ENCODE data around the gene BAHCC1. TPM values are rescaled to one million over a fixed set of nuclear protein-coding genes. Genes with fewer than 3 reads are reported as not detected.

Gene BAHCC1
- polyA plus RNA-seq, 1 donor from 2014 or later: 14.2 TPM

GRCh38 chr17:81376946-81377714 lies 18.1 kb upstream of the BAHCC1 start:
- H3K4me2 ChIP-seq (ENCODE audit: low read length): no peak overlapping the region
- no peaks in the 10 kb centered on the region for H3F3A ChIP-seq (ENCODE audit: insufficient read depth, low read length, poor library complexity, severe bottlenecking)
- H3K9me2 ChIP-seq (ENCODE audit: insufficient read depth, low read length): no peaks in the 10 kb centered on the region
- no peaks in the 10 kb centered on the region for H3K9me3 ChIP-seq (ENCODE audit: low read length)
- H2AFZ ChIP-seq (ENCODE audit: low read depth, low read length): no peak overlapping the region
- H3K4me3 ChIP-seq (ENCODE audit: low read length): no peak overlapping the region
- no peak for TF ChIP-seq EZH2 (IDR thresholded peaks at IDR 0.05; ENCODE audit: borderline replicate concordance, insufficient read depth, low read length, poor library complexity, severe bottlenecking)
- TF ChIP-seq, protein P1, sequence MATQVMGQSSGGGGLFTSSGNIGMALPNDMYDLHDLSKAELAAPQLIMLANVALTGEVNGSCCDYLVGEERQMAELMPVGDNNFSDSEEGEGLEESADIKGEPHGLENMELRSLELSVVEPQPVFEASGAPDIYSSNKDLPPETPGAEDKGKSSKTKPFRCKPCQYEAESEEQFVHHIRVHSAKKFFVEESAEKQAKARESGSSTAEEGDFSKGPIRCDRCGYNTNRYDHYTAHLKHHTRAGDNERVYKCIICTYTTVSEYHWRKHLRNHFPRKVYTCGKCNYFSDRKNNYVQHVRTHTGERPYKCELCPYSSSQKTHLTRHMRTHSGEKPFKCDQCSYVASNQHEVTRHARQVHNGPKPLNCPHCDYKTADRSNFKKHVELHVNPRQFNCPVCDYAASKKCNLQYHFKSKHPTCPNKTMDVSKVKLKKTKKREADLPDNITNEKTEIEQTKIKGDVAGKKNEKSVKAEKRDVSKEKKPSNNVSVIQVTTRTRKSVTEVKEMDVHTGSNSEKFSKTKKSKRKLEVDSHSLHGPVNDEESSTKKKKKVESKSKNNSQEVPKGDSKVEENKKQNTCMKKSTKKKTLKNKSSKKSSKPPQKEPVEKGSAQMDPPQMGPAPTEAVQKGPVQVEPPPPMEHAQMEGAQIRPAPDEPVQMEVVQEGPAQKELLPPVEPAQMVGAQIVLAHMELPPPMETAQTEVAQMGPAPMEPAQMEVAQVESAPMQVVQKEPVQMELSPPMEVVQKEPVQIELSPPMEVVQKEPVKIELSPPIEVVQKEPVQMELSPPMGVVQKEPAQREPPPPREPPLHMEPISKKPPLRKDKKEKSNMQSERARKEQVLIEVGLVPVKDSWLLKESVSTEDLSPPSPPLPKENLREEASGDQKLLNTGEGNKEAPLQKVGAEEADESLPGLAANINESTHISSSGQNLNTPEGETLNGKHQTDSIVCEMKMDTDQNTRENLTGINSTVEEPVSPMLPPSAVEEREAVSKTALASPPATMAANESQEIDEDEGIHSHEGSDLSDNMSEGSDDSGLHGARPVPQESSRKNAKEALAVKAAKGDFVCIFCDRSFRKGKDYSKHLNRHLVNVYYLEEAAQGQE (IDR thresholded peaks at IDR 0.05; ENCODE audit: borderline replicate concordance): no peak
- TF ChIP-seq POLR2AphosphoS5 (IDR thresholded peaks at IDR 0.05): no peak
- no peak for TF ChIP-seq MXI1 (conservative IDR thresholded peaks at IDR 0.05; ENCODE audit: poor library complexity, severe bottlenecking)
- no peak for TF ChIP-seq TAF1 (IDR thresholded peaks at IDR 0.05; ENCODE audit: low read depth)
- TF ChIP-seq SMC3 (conservative IDR thresholded peaks at IDR 0.05; ENCODE audit: poor library complexity): no peak
- TF ChIP-seq, protein P2, sequence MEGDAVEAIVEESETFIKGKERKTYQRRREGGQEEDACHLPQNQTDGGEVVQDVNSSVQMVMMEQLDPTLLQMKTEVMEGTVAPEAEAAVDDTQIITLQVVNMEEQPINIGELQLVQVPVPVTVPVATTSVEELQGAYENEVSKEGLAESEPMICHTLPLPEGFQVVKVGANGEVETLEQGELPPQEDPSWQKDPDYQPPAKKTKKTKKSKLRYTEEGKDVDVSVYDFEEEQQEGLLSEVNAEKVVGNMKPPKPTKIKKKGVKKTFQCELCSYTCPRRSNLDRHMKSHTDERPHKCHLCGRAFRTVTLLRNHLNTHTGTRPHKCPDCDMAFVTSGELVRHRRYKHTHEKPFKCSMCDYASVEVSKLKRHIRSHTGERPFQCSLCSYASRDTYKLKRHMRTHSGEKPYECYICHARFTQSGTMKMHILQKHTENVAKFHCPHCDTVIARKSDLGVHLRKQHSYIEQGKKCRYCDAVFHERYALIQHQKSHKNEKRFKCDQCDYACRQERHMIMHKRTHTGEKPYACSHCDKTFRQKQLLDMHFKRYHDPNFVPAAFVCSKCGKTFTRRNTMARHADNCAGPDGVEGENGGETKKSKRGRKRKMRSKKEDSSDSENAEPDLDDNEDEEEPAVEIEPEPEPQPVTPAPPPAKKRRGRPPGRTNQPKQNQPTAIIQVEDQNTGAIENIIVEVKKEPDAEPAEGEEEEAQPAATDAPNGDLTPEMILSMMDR (IDR thresholded peaks at IDR 0.05; ENCODE audit: poor library complexity, severe bottlenecking): no peak
- no peak for TF ChIP-seq EP300 (conservative IDR thresholded peaks at IDR 0.05; ENCODE audit: poor library complexity, severe bottlenecking)
- H3K27ac ChIP-seq (ENCODE audit: low read length): no peak overlapping the region
- H4K20me1 ChIP-seq (ENCODE audit: insufficient read depth): no peaks in the 10 kb centered on the region
- H3K27me3 ChIP-seq (ENCODE audit: insufficient read depth, low read depth, low read length): no peaks in the 10 kb centered on the region
- no peaks in the 10 kb centered on the region for H3K79me2 ChIP-seq (replicated peaks; ENCODE audit: insufficient read depth, low read length)
- H3K36me3 ChIP-seq (ENCODE audit: insufficient read depth, low read length): no peaks in the 10 kb centered on the region
- H3K9ac ChIP-seq (ENCODE audit: low read length): no peak overlapping the region

DNA sequence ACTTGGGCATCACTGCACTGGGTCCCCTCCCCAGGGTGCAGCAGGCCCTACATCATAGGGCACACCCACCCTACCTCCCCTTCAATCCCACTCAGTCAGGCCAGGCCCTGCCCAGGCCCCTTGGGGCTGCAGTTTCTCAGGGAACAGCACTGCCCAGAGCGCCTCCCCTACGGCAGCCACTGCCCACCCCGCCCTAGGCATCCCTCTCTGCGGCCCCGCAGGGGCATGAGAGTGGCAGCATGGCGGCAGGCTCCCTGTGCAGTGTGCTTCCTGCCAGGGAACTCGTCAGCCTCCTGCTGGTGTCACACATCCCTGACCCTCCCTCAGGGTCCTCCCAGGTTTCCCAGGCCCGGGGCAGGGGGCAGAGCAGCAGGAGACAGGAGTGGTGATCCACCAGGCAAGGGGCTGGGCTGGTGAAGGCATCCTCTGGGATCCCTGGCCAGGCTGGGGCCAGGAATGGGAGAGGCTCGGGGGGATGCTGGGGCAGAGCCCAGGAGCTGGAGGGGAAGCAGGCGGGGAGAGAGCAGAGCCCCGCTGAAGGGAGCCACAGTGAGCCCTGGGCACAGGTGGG lies 16.2 kb upstream of the BAHCC1 start:
- Histone ChIP-seq H3K4me2 (ENCODE audit: low read length) (no peak overlapping the region), H3K9me3 (ENCODE audit: low read length) (no peaks in the 10 kb centered on the region), H3K27me3 (ENCODE audit: insufficient read depth, low read depth, low read length) (no peaks in the 10 kb centered on the region), H2AFZ (ENCODE audit: low read depth, low read length) (no peak overlapping the region), H3K9me2 (ENCODE audit: insufficient read depth, low read length) (no peaks in the 10 kb centered on the region), H4K20me1 (ENCODE audit: insufficient read depth) (no peaks in the 10 kb centered on the region), H3K4me3 (ENCODE audit: low read length) (no peak overlapping the region), H3K9ac (ENCODE audit: low read length) (no peak overlapping the region), H3K79me2 (replicated peaks; ENCODE audit: insufficient read depth, low read length) (no peaks in the 10 kb centered on the region), H3K36me3 (ENCODE audit: insufficient read depth, low read length) (no peaks in the 10 kb centered on the region), H3K27ac (ENCODE audit: low read length) (no peak overlapping the region), H3F3A (ENCODE audit: insufficient read depth, low read length, poor library complexity, severe bottlenecking) (no peaks in the 10 kb centered on the region)
- TF ChIP-seq EZH2 (IDR thresholded peaks at IDR 0.05; ENCODE audit: borderline replicate concordance, insufficient read depth, low read length, poor library complexity, severe bottlenecking): no peak
- TF ChIP-seq POLR2AphosphoS5 (IDR thresholded peaks at IDR 0.05): no peak
- TF ChIP-seq, protein P2 (IDR thresholded peaks at IDR 0.05; ENCODE audit: poor library complexity, severe bottlenecking): no peak
- TF ChIP-seq TAF1 (IDR thresholded peaks at IDR 0.05; ENCODE audit: low read depth): no peak
- TF ChIP-seq EP300 (conservative IDR thresholded peaks at IDR 0.05; ENCODE audit: poor library complexity, severe bottlenecking): no peak
- TF ChIP-seq MXI1 (conservative IDR thresholded peaks at IDR 0.05; ENCODE audit: poor library complexity, severe bottlenecking): no peak
- no peak for TF ChIP-seq RAD21 (conservative IDR thresholded peaks at IDR 0.05)
- TF ChIP-seq, protein P1 (IDR thresholded peaks at IDR 0.05; ENCODE audit: borderline replicate concordance): no peak
- no peak for TF ChIP-seq SMC3 (conservative IDR thresholded peaks at IDR 0.05; ENCODE audit: poor library complexity)
